Thyroid gland (tissue), 4 donors: Measurements from ENCODE around the gene PBX1.

Experiments
- CTCF ChIP-seq, 6 experiments: fragments of 200-600 bp in 3 of 6; fragments of 450-650 bp in 3 of 6; sonication (generic) in 3 of 6; IDR thresholded peaks; one replicate each; pipeline ENCODE4 v1.5.1; 2016 to 2019; ENCODE audit warnings: antibody characterized with exemption in 6 of 6, mild to moderate bottlenecking in 2 of 6, inconsistent platforms in 1 of 6, moderate library complexity in 1 of 6
- POLR2A ChIP-seq, 2 donors: fragments of 450-650 bp; IDR thresholded peaks; one replicate each; pipeline ENCODE4 v1.6.1; 2017; ENCODE audit warnings: antibody characterized with exemption in 2 of 2, mild to moderate bottlenecking in 2 of 2, moderate library complexity in 1 of 2

GRCh38 chr1:164599272-164599671, 40.3 kb downstream of the PBX1 start:
- TF ChIP-seq CTCF (IDR thresholded peaks at IDR 0.05) (no peak), POLR2A (IDR thresholded peaks at IDR 0.05) (no peak)
